ENCODE results near the gene MRPL14.
"Not testable (repeated sequence)": the region's sequence is repeated elsewhere in the genome, so short reads cannot be mapped to it uniquely, and the experiment has no call there.

DNA sequence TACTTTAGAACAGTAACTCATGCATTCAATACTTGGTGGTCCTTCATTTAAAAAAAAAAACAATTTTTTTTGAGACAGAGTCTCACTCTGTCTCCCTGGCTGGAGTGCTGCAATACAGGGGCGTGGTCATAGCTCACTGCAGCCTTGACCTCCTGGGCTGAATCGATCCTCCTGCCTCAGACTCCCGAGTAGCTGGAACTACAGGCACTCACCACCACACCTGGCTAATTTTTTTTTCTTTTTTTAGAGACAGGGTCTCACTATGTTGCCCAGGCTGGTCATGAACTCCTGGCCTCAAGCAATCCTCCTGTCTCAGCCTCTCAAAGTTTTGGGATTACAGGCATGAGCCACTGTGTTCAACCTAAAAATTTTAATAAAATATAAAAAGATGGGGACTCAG is 17.3 kb upstream of the MRPL14 start:
- TF ChIP-seq POLR2A (IDR thresholded peaks at IDR 0.05), result not testable (repeated sequence)
- TF ChIP-seq, protein P1, sequence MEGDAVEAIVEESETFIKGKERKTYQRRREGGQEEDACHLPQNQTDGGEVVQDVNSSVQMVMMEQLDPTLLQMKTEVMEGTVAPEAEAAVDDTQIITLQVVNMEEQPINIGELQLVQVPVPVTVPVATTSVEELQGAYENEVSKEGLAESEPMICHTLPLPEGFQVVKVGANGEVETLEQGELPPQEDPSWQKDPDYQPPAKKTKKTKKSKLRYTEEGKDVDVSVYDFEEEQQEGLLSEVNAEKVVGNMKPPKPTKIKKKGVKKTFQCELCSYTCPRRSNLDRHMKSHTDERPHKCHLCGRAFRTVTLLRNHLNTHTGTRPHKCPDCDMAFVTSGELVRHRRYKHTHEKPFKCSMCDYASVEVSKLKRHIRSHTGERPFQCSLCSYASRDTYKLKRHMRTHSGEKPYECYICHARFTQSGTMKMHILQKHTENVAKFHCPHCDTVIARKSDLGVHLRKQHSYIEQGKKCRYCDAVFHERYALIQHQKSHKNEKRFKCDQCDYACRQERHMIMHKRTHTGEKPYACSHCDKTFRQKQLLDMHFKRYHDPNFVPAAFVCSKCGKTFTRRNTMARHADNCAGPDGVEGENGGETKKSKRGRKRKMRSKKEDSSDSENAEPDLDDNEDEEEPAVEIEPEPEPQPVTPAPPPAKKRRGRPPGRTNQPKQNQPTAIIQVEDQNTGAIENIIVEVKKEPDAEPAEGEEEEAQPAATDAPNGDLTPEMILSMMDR (IDR thresholded peaks at IDR 0.05), result not testable (repeated sequence)
